GM18909 (cell line): ENCODE measurements around the gene RBMX.
"Not testable (repeated sequence)": the region's sequence is repeated elsewhere in the genome, so short reads cannot be mapped to it uniquely, and the experiment has no call there.

Experiments used
- ATAC-seq: cut with Tn5 transposase; IDR thresholded peaks from one replicate; pipeline ENCODE4 v1.9.1; 2021; ENCODE audit warnings: mild to moderate bottlenecking; ENCODE audit not compliant: unreplicated experiment, poor library complexity

The RBMX gene

GRCh38 chrX:136879001-136879687 lies 1.4 kb downstream of the RBMX start:
- no peak for ATAC-seq

GRCh38 chrX:136878423-136878822 lies 2.1 kb downstream of the RBMX start:
- no peak for ATAC-seq

- ATAC-seq = not testable (repeated sequence)
Observed at GRCh38 chrX:136874114-136874513, 6.4 kb downstream of the RBMX start.

- not testable (repeated sequence) for ATAC-seq
Observed at GRCh38 chrX:136873210-136873609, 7.3 kb downstream of the RBMX start.

GRCh38 chrX:136872091-136872700 lies 8.3 kb downstream of the RBMX start:
- ATAC-seq = no peak

- no peak for ATAC-seq
Observed at GRCh38 chrX:136870064-136870463, 10.5 kb downstream of the RBMX start.

GRCh38 chrX:136868283-136869055 lies 12.1 kb downstream of the RBMX start:
- no peak for ATAC-seq

- no peak for ATAC-seq
Observed at GRCh38 chrX:136867518-136867917, 13.0 kb downstream of the RBMX start.

- no peak for ATAC-seq
Observed at GRCh38 chrX:136867096-136867491, 13.4 kb downstream of the RBMX start.

GRCh38 chrX:136866337-136867095 lies 14.0 kb downstream of the RBMX start:
- no peak for ATAC-seq

GRCh38 chrX:136865270-136866158 lies 15.0 kb downstream of the RBMX start:
- no peak for ATAC-seq

GRCh38 chrX:136863826-136864225 lies 16.7 kb downstream of the RBMX start:
- ATAC-seq = no peak

- ATAC-seq = no peak
Observed at GRCh38 chrX:136862546-136862945, 18.0 kb downstream of the RBMX start.

- no peak for ATAC-seq
Observed at GRCh38 chrX:136861877-136862276, 18.6 kb downstream of the RBMX start.

- no peak for ATAC-seq
Observed at GRCh38 chrX:136858007-136858756, 22.3 kb downstream of the RBMX start.

- no peak for ATAC-seq
Observed at GRCh38 chrX:136856551-136856950, 24.0 kb downstream of the RBMX start.

GRCh38 chrX:136856050-136856449 lies 24.5 kb downstream of the RBMX start:
- no peak for ATAC-seq

GRCh38 chrX:136851526-136851925 lies 29.0 kb downstream of the RBMX start:
- ATAC-seq = no peak
